ENCODE data around the gene CHN2. TPM values are rescaled to one million over a fixed set of nuclear protein-coding genes. Genes with fewer than 3 reads are reported as not detected.
A peak's percentile ranks its signal among the peaks of the same experiment; 100 is the strongest.

The CHN2 gene
- 1 to 10 TPM; 1.7 to 1.8 TPM for total RNA-seq

DNA sequence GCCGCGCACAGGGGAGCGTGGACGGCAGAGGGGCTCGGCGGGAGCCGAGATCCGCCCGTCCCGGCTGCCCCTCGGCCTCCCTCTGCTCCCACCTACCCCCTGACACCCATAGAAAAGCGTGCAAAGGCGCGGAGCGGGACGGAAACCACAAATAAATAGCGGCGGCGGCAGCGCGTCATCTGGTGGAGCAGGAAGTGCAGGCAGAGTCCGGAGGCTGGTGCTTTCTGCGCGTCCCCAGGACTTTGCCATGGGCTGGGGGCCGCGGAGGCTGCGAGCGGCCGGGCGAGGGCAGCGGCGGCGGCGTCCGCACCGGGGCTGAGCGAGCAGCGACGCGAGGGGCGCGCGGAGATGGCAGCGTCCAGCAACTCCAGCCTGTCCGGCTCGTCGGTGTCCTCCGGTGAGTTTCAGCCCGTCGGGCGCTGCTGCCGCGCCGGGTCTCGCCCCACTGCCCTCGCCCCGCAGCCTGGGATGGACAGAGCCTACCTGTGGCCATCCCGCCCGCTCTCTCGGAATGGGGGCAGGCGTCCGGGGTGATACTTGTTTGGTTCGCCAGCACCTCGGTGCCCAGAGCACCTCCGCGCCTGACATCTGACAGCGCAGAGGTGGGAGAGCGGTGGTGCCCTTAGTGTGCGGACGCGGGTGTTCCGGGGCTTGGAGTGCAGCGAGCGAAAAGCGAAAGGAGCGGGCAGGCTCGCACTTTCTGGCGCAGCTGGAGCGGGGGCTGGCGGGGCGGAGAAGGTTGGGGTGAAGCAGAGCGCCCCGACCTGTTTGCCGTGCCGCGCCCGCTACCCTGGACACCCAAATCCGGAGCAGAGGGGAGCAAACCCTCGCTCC lies at the start of gene CHN2:
TSS of gene CHN2 (plus strand) at position 182 of the 834 bp plus-strand sequence.
- peaks cover 36% of the 10 kb centered on the region for H3K27me3 Mint-ChIP-seq
- peak within 1 kb of the TSS; percentile 85 for H3K4me3 Mint-ChIP-seq
- no peaks in the 10 kb centered on the region for H3K36me3 Mint-ChIP-seq (ENCODE audit: low read depth)
- peak; percentile 77 for ATAC-seq
- H3K27ac Mint-ChIP-seq, result peak within 1 kb of the TSS; percentile 82
- TF ChIP-seq CTCF (IDR thresholded peaks at IDR 0.05), result no peak
- peak; percentile 70 for DNase-seq
- intact Hi-C loops (cut with micrococcal nuclease), result loop anchor here (5.0 kb wide), 3 partner anchors 47 to 142 kb away; no protein-coding TSS in a partner anchor
- ChIA-PET POLR2A (interaction anchor here (0.7 to 1.5 kb wide), 3 partner anchors 9 to 89 kb away, joined by 3 to 4 read pairs (median 3); no protein-coding TSS in a partner anchor), CTCF (interaction anchor here (0.7 to 2.1 kb wide), 5 partner anchors 11 to 273 kb away, joined by 3 to 9 read pairs (median 4); no protein-coding TSS in a partner anchor)
- peaks cover 23% of the 10 kb centered on the region for H3K4me1 Mint-ChIP-seq (ENCODE audit: low read depth)
- H3K9me3 Mint-ChIP-seq, result no peaks in the 10 kb centered on the region

- no peak overlapping the region for H3K4me3 Mint-ChIP-seq
- no peaks in the 10 kb centered on the region for H3K36me3 Mint-ChIP-seq (ENCODE audit: low read depth)
- no peak overlapping the region for H3K27ac Mint-ChIP-seq
- DNase-seq (no peak), ATAC-seq (no peak)
- peaks cover 33% of the 10 kb centered on the region for H3K27me3 Mint-ChIP-seq
- peaks cover 6% of the 10 kb centered on the region for H3K4me1 Mint-ChIP-seq (ENCODE audit: low read depth)
- no peak for TF ChIP-seq CTCF (IDR thresholded peaks at IDR 0.05)
- no peaks in the 10 kb centered on the region for H3K9me3 Mint-ChIP-seq
- intact Hi-C loops (cut with micrococcal nuclease), result no loop called here
- ChIA-PET CTCF (interaction anchor here (1.3 kb wide), 1 partner anchor 218 kb away, joined by 4 read pairs; no protein-coding TSS in a partner anchor), POLR2A (no interaction called here)
These were observed 49.0 kb upstream of the CHN2 start for GRCh38 chr7:29145553-29146056.

GRCh38 chr7:29146057-29146706 lies 48.4 kb upstream of the CHN2 start, which contains the start of gene CPVL:
Gene CPVL (minus strand): TSS chr7:29146537. CDS start chr7:29121061, 25,476 bp downstream.
- intact Hi-C loops (cut with micrococcal nuclease), result no loop called here
- ChIA-PET POLR2A (no interaction called here), CTCF (no interaction called here)
- H3K27ac Mint-ChIP-seq, result no peak within 1 kb of the TSS
- H3K4me3 Mint-ChIP-seq, result peak within 1 kb of the TSS; percentile 44
- no peaks in the 10 kb centered on the region for H3K36me3 Mint-ChIP-seq (ENCODE audit: low read depth)
- DNase-seq (peak; percentile 3), ATAC-seq (no peak)
- peaks cover 31% of the 10 kb centered on the region for H3K27me3 Mint-ChIP-seq
- TF ChIP-seq CTCF (IDR thresholded peaks at IDR 0.05), result no peak
- H3K9me3 Mint-ChIP-seq, result no peaks in the 10 kb centered on the region
- peaks cover 6% of the 10 kb centered on the region for H3K4me1 Mint-ChIP-seq (ENCODE audit: low read depth)

DNA sequence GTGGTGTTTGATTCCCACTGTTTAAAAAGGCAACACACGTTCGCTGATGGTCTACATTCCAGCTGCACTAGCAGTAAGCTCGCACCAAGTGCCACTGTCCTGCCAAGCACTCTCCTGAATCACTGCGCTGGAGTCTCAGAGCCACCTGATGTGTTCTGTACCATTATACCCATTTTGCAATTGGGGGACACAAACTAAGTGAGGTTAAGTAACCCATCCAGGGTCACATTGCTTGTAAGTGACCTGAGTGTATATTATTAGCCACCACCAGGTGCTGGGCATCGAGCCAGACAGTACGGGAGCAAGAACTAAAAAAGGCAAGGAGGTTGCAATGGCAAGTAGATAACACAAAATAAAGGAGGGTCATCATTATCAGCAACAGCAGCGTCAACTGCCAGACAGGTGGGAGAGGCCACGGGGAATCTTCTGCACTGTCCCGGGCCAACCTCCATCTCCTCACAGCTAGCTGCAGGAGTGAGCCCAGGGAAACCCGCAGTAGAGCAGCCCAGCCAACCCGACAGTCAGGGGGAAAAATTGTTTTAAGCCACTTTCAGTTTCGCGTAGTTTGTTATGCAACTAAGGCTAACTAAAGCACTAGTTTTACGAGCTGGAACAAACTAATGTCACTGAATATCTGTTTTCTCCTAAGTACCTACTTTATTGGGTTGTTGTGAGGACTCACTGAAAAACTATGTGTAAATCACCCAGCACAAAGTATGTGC lies 47.5 kb upstream of the CHN2 start:
- H3K27ac Mint-ChIP-seq, result no peak overlapping the region
- DNase-seq (no peak), ATAC-seq (no peak)
- intact Hi-C loops (cut with micrococcal nuclease), result no loop called here
- H3K9me3 Mint-ChIP-seq, result no peaks in the 10 kb centered on the region
- H3K27me3 Mint-ChIP-seq, result peaks cover 31% of the 10 kb centered on the region
- POLR2A ChIA-PET, result no interaction called here
- TF ChIP-seq CTCF (IDR thresholded peaks at IDR 0.05), result no peak
- no peak overlapping the region for H3K4me3 Mint-ChIP-seq
- no peaks in the 10 kb centered on the region for H3K36me3 Mint-ChIP-seq (ENCODE audit: low read depth)
- CTCF ChIA-PET, result no interaction called here
- peaks cover 6% of the 10 kb centered on the region for H3K4me1 Mint-ChIP-seq (ENCODE audit: low read depth)

Data from activated CD8-positive, alpha-beta T cell treated with anti-CD3 and anti-CD28 coated beads for 36 hours (primary cell).